ENCODE measurements around the gene PSMD5. TPM values are rescaled to one million over a fixed set of nuclear protein-coding genes. Genes with fewer than 3 reads are reported as not detected.

Gene PSMD5
- total RNA-seq, 4 donors from 2014 or later: 30.7 to 47.7 (median 33.0) TPM

GRCh38 chr9:120830865-120831264 is 11.9 kb downstream of the PSMD5 start:
- Histone ChIP-seq H3K4me3 (no peak overlapping the region), H3K9me3 (no peaks in the 10 kb centered on the region), H3K27ac (no peak overlapping the region), H3K36me3 (peaks cover 73% of the 10 kb centered on the region), H3K27me3 (no peaks in the 10 kb centered on the region), H3K4me1 (no peaks in the 10 kb centered on the region)
- 96% methylated on average over 3 of the region's 3 CpGs for WGBS
- no peak for DNase-seq (ENCODE audit: low spot score in 2 of 2)
- TF ChIP-seq POLR2A (IDR thresholded peaks at IDR 0.05) (no peak), EP300 (IDR thresholded peaks at IDR 0.05) (no peak), POLR2AphosphoS5 (IDR thresholded peaks at IDR 0.05) (no peak), CTCF (IDR thresholded peaks at IDR 0.05) (no peak)

GRCh38 chr9:120830151-120830550 is 12.6 kb downstream of the PSMD5 start:
- Histone ChIP-seq H3K36me3 (peaks cover 67% of the 10 kb centered on the region), H3K27ac (no peak overlapping the region), H3K27me3 (no peaks in the 10 kb centered on the region), H3K4me3 (no peak overlapping the region), H3K9me3 (no peaks in the 10 kb centered on the region), H3K4me1 (no peaks in the 10 kb centered on the region)
- TF ChIP-seq CTCF (IDR thresholded peaks at IDR 0.05) (no peak), POLR2A (IDR thresholded peaks at IDR 0.05) (no peak), POLR2AphosphoS5 (IDR thresholded peaks at IDR 0.05) (no peak), EP300 (IDR thresholded peaks at IDR 0.05) (no peak)
- WGBS: 92% methylated on average over 3 of the region's 3 CpGs
- DNase-seq (ENCODE audit: low spot score in 2 of 2): no peak

GRCh38 chr9:120829650-120830049 is 13.1 kb downstream of the PSMD5 start:
- H3K27ac ChIP-seq: no peak overlapping the region
- TF ChIP-seq POLR2A (IDR thresholded peaks at IDR 0.05): no peak
- TF ChIP-seq POLR2AphosphoS5 (IDR thresholded peaks at IDR 0.05): no peak
- TF ChIP-seq EP300 (IDR thresholded peaks at IDR 0.05): no peak
- no peak for TF ChIP-seq CTCF (IDR thresholded peaks at IDR 0.05)
- H3K9me3 ChIP-seq: no peaks in the 10 kb centered on the region
- H3K4me1 ChIP-seq: no peaks in the 10 kb centered on the region
- H3K27me3 ChIP-seq: no peaks in the 10 kb centered on the region
- WGBS: 100% methylated on average over 1 of the region's 1 CpG
- peaks cover 68% of the 10 kb centered on the region for H3K36me3 ChIP-seq
- no peak overlapping the region for H3K4me3 ChIP-seq
- DNase-seq (ENCODE audit: low spot score in 2 of 2): no peak

GRCh38 chr9:120820095-120820494 is 22.6 kb downstream of the PSMD5 start:
- Histone ChIP-seq H3K27me3 (no peaks in the 10 kb centered on the region), H3K9me3 (no peaks in the 10 kb centered on the region), H3K27ac (no peak overlapping the region), H3K4me3 (no peak overlapping the region), H3K4me1 (no peaks in the 10 kb centered on the region), H3K36me3 (peaks cover 81% of the 10 kb centered on the region)
- WGBS: 93% methylated on average over 4 of the region's 4 CpGs
- DNase-seq (ENCODE audit: low spot score in 2 of 2): no peak
- TF ChIP-seq EP300 (IDR thresholded peaks at IDR 0.05): no peak
- TF ChIP-seq POLR2A (IDR thresholded peaks at IDR 0.05): no peak
- TF ChIP-seq CTCF (IDR thresholded peaks at IDR 0.05): no peak
- no peak for TF ChIP-seq POLR2AphosphoS5 (IDR thresholded peaks at IDR 0.05)

GRCh38 chr9:120818595-120818994 is 24.1 kb downstream of the PSMD5 start:
- Histone ChIP-seq H3K36me3 (peaks cover 70% of the 10 kb centered on the region), H3K9me3 (no peaks in the 10 kb centered on the region), H3K27ac (no peak overlapping the region), H3K4me1 (no peaks in the 10 kb centered on the region), H3K27me3 (no peaks in the 10 kb centered on the region), H3K4me3 (no peak overlapping the region)
- TF ChIP-seq POLR2A (IDR thresholded peaks at IDR 0.05) (no peak), POLR2AphosphoS5 (IDR thresholded peaks at IDR 0.05) (no peak), EP300 (IDR thresholded peaks at IDR 0.05) (no peak), CTCF (IDR thresholded peaks at IDR 0.05) (no peak)
- no peak for DNase-seq (ENCODE audit: low spot score in 2 of 2)
- 85% methylated on average over 1 of the region's 1 CpG for WGBS

Data from suprapubic skin (tissue), 4 donors.